Fibroblast of lung (primary cell): ENCODE measurements around the gene HSPG2. TPM values are rescaled to one million over a fixed set of nuclear protein-coding genes. Genes with fewer than 3 reads are reported as not detected.

Experiments
- DNase-seq, 2 donors: peaks; one replicate each; pipeline versions ENCODE4 v3.0.0 to v3.0.0-alpha.2; 2010; ENCODE audit warnings: low read depth in 2 of 2
- H2AFZ ChIP-seq: 2 replicates; pipeline ENCODE4 v1.5.1; 2012; ENCODE audit warnings: low read length, control low read depth, inconsistent platforms
- H3K27ac ChIP-seq: 2 replicates; pipeline ENCODE4 v1.5.1; 2011; ENCODE audit warnings: low read length, control low read depth; ENCODE audit not compliant: insufficient read depth
- H3K27me3 ChIP-seq: 2 replicates; pipeline ENCODE4 v1.5.1; 2011; ENCODE audit warnings: mild to moderate bottlenecking, low read length; ENCODE audit not compliant: control insufficient read depth, insufficient read depth
- H3K36me3 ChIP-seq: 2 replicates; pipeline ENCODE4 v1.5.1; 2011; ENCODE audit warnings: low read length; ENCODE audit not compliant: control insufficient read depth, insufficient read depth
- H3K4me1 ChIP-seq: 2 replicates; pipeline ENCODE4 v1.5.1; 2011; ENCODE audit warnings: low read length; ENCODE audit not compliant: control insufficient read depth, insufficient read depth; ENCODE audit errors: extremely low read depth
- H3K4me2 ChIP-seq: 2 replicates; pipeline ENCODE4 v1.5.1; 2011; ENCODE audit warnings: low read length, control low read depth; ENCODE audit not compliant: insufficient read depth; ENCODE audit errors: extremely low read depth
- H3K4me3 ChIP-seq, 4 experiments: fragments of 200-600 bp in 1 of 4; sonication (generic) in 1 of 4; replicated peaks in 1 of 4; 2 replicates each; pipeline ENCODE4 v1.5.1; 2011 to 2016; ENCODE audit warnings: low read length in 4 of 4, low read depth in 3 of 4, mild to moderate bottlenecking in 3 of 4, control low read depth in 2 of 4, inconsistent platforms in 1 of 4, mixed read lengths in 1 of 4; ENCODE audit not compliant: insufficient read depth in 1 of 4; ENCODE audit errors: control extremely low read depth in 1 of 4
- H3K79me2 ChIP-seq: 2 replicates; pipeline ENCODE4 v1.5.1; 2012; ENCODE audit warnings: mild to moderate bottlenecking, low read length, inconsistent platforms; ENCODE audit not compliant: control insufficient read depth, insufficient read depth
- H3K9ac ChIP-seq: 2 replicates; pipeline ENCODE4 v1.5.1; 2011; ENCODE audit warnings: mild to moderate bottlenecking, low read length, control low read depth; ENCODE audit not compliant: insufficient read depth
- H3K9me3 ChIP-seq: 2 replicates; pipeline ENCODE4 v1.5.1; 2012; ENCODE audit warnings: low read depth, low read length; ENCODE audit not compliant: control insufficient read depth, insufficient read depth
- H4K20me1 ChIP-seq: 2 replicates; pipeline ENCODE4 v1.5.1; 2011; ENCODE audit warnings: low read length; ENCODE audit not compliant: control insufficient read depth, insufficient read depth; ENCODE audit errors: extremely low read depth
- CTCF ChIP-seq, 2 donors: IDR thresholded peaks in 1 of 2; conservative IDR thresholded peaks in 1 of 2; 1 replicate in 1 of 2; 2 replicates in 1 of 2; pipeline ENCODE4 v1.5.1; 2011 to 2012; ENCODE audit warnings: low read length in 2 of 2, control low read depth in 1 of 2, inconsistent platforms in 1 of 2, low read depth in 1 of 2, mild to moderate bottlenecking in 1 of 2
- EZH2 ChIP-seq: IDR thresholded peaks from 2 replicates; pipeline ENCODE4 v1.5.1; 2012; ENCODE audit warnings: low read length, control low read depth, mild to moderate bottlenecking; ENCODE audit errors: missing control alignments
- polyA plus RNA-seq, 2 donors: library from polyadenylated mRNA; depleted of rRNA in 1 of 2; stranded (reverse) in 1 of 2; unstranded in 1 of 2; fragments of >200 nt; gene quantifications; 2 replicates each; pipeline ENCODE4 v1.2.1, GENCODE V29; 2011 to 2012; ENCODE audit warnings: missing spikeins in 1 of 2
- total RNA-seq: library from RNA; depleted of rRNA; stranded (reverse); fragments of >200 nt; gene quantifications from 2 replicates; pipeline ENCODE4 v1.2.1, GENCODE V29; 2014

The HSPG2 gene
- total and polyA plus RNA-seq, 2 donors (not counting 1 experiment from before 2014, with no cell fraction given), result 40.7 to 88.4 TPM

DNA sequence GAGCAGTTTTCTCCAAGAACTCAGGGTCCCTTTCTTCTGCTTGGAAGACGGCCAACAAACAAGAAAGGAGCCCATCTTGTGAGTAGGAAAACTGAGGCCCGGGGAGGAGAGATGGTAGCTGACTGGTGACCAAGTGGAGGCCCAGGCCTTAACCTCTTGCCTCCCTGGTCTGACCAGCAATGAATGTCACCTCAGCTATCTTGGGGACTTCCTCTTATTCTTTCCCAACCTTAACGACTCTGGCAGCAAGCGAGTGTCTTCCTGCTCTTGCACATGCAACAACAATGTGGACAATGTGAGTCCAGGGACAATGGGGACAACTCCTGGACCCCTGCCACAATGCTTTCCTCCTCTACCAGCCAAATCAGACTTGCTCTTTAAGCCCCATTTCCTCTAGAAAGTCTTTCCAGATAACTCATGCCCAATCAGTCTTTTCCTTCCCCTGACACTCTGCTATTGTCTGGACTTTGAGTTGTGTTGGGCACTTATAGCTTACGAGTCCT lies 12.6 kb downstream of the HSPG2 start:
- DNase-seq, result no peak
- no peak overlapping the region for H3K9ac ChIP-seq
- no peaks in the 10 kb centered on the region for H4K20me1 ChIP-seq
- H3K27ac ChIP-seq, result no peak overlapping the region
- H3K36me3 ChIP-seq, result peaks cover 2% of the 10 kb centered on the region
- H3K9me3 ChIP-seq, result no peaks in the 10 kb centered on the region
- no peak overlapping the region for H2AFZ ChIP-seq
- peaks cover 58% of the 10 kb centered on the region for H3K79me2 ChIP-seq
- no peak overlapping the region for H3K4me2 ChIP-seq
- no peak overlapping the region for H3K4me3 ChIP-seq
- TF ChIP-seq CTCF (conservative IDR thresholded peaks at IDR 0.05 in 1 of 2, IDR thresholded peaks at IDR 0.05 in 1 of 2; ENCODE audit: low read depth in 1 of 2, low read length in 2 of 2) (no peak), EZH2 (no peak)
- H3K4me1 ChIP-seq, result peaks cover 52% of the 10 kb centered on the region
- H3K27me3 ChIP-seq, result no peaks in the 10 kb centered on the region

DNA sequence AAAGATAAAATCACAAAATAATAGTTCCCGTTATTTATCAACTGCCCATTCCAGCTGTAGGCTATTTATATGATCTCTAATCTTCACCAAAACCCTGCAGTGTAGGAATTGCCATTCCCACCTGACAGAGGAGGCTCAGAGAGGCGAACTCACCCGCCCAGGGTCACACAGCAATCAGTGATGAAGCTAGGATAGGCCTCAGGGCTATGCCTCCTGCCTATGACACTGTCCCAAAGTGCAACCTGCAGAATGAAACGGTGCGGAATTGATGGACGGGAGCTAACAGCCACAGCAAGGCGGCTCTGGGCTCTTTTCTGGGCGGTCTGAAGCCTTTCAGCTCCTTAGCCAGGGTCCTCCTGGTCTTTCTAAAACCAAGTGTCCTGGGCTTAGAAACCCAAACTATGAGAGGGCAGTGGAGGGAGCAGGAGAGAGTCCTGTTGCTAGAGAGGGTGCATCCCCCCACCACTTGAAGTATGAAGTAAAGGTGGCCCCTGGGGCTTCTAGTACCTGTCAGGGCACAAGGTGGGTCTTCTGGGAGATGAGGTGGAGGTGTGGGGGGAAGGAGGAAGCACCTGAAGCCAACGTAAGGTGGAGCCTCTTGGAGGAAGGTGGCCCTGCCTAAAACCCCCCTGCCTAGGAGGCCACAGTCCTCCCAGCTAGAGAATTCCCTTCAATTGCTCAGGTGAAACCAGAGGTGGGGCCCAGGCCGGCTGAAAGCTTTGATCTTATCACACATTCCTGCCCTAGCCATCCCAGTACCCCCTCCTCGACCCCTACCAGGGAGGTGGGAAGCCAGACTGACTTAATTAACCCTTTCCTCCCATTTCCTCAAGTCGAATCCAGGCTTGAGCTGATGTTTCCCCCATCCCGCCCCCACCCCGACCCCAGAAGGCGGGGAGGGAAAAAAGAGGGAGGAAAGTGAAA lies 14.8 kb downstream of the HSPG2 start:
- no peaks in the 10 kb centered on the region for H3K9me3 ChIP-seq
- H3K9ac ChIP-seq, result no peak overlapping the region

More for the DNA sequence above, 14.8 kb downstream of the HSPG2 start:
- TF ChIP-seq CTCF (conservative IDR thresholded peaks at IDR 0.05 in 1 of 2, IDR thresholded peaks at IDR 0.05 in 1 of 2; ENCODE audit: low read depth in 1 of 2, low read length in 2 of 2), result no peak
- TF ChIP-seq EZH2, result no peak
- H2AFZ ChIP-seq, result no peak overlapping the region
- no peak overlapping the region for H3K4me2 ChIP-seq
- no peaks in the 10 kb centered on the region for H4K20me1 ChIP-seq
- no peak overlapping the region for H3K27ac ChIP-seq
- peaks cover 58% of the 10 kb centered on the region for H3K79me2 ChIP-seq
- H3K27me3 ChIP-seq, result no peaks in the 10 kb centered on the region
- H3K4me3 ChIP-seq, result no peak overlapping the region
- peaks cover 45% of the 10 kb centered on the region for H3K4me1 ChIP-seq
- no peaks in the 10 kb centered on the region for H3K36me3 ChIP-seq
- no peak for DNase-seq
